ENCODE measurements around the gene SLC2A8.

The SLC2A8 gene

GRCh38 chr9:127403507-127404192 is 6.7 kb downstream of the SLC2A8 start:
- DNase-seq: no peak

DNA sequence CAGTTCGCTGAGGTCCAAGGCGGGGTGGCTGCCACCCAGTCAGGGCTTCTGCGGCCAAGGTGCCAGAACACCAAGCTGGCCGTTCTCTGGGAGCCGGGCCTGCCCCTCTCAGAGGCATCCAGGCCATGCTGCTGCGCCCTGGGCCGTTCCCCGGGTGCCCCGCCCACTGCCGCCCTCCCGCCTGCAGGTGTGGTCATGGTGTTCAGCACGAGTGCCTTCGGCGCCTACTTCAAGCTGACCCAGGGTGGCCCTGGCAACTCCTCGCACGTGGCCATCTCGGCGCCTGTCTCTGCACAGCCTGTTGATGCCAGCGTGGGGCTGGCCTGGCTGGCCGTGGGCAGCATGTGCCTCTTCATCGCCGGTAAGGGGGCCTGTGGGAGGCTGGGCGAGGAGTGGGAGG is 7.7 kb downstream of the SLC2A8 start:
- no peak for DNase-seq

GRCh38 chr9:127405344-127406125 is 8.6 kb downstream of the SLC2A8 start:
- no peak for DNase-seq

DNA sequence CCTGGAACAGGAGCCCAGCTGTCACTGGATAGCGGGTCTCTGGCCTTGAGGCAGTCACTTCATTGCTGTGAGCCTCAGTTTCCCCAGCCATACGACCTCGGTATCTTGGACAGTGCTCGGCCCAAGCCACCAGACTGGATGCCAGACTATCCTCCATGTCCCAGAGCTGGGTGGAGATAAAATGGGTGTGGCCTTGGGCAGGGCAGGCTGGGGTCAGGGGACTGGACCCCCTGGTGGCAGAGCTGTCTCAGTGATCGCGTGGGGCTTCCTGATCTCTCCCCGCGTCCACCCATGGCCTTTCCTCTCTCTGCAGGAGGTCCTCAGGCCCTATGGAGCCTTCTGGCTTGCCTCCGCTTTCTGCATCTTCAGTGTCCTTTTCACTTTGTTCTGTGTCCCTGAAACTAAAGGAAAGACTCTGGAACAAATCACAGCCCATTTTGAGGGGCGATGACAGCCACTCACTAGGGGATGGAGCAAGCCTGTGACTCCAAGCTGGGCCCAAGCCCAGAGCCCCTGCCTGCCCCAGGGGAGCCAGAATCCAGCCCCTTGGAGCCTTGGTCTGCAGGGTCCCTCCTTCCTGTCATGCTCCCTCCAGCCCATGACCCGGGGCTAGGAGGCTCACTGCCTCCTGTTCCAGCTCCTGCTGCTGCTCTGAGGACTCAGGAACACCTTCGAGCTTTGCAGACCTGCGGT is 10.0 kb downstream of the SLC2A8 start:
- no peak for DNase-seq

DNA sequence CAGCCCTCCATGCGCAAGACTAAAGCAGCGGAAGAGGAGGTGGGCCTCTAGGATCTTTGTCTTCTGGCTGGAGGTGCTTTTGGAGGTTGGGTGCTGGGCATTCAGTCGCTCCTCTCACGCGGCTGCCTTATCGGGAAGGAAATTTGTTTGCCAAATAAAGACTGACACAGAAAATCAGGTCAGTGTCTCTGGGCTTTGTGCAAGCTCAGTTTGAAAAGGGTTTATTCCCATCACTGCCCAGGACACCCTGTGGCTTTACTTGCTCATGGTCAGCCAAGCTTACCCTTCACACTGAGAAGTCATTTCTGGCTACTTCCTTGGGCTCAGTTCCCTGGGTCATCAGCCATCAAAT is 10.5 kb downstream of the SLC2A8 start:
- DNase-seq: no peak

- DNase-seq: no peak
Observed at GRCh38 chr9:127411122-127411521, 14.2 kb downstream of the SLC2A8 start.

- DNase-seq: no peak
Observed at GRCh38 chr9:127415141-127415540, 18.2 kb downstream of the SLC2A8 start.

GRCh38 chr9:127415657-127416056 is 18.7 kb downstream of the SLC2A8 start:
- no peak for DNase-seq

DNA sequence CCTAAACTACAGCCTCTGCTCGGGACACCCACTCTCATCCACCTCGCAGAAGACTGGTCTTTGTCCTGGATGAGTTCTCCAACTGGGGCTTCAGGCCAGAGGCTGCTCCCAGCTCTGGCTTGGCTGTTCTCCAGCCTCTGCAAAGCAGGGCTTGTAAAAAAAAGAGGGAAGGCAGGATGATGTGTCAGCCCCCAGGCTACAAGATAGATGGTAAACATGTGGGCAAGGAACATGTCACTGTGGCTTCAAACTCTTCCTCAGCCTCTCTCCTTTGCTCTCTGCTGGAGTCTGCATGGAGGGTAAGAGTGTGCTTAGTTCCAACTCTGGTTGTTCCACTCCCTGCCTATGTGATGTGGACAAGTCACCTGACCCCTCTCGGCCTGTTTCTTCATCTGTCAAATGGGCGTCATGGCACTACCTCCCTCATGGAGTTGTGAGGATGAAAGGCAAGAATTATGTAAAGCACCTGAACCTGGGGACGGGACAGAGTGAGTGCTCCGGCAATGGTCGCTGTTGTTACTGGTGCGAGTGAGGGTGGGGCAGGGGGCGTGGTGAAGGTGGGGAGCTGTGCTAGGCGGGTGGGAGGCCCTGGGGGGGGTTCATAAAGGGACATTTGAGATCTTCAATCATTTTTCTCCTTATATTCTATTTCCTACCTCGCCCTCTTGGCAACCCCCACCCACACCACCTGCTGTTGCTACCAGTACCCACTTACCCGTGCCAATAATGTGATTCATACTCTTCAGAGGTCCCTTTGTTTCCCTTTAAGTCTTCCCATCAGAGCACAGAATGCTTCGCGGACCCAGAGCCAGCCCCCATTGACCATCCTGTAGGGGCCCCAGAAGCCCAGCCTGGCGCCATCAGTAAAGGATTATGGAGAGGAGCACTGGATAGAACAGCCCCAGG is 20.4 kb downstream of the SLC2A8 start:
- DNase-seq: no peak

- peak in 1 of 2 donors; percentile 25 for DNase-seq
Observed at GRCh38 chr9:127418037-127418471, 21.1 kb downstream of the SLC2A8 start.

GRCh38 chr9:127419348-127419747 is 22.4 kb downstream of the SLC2A8 start:
- DNase-seq: no peak

- DNase-seq: no peak
Observed at GRCh38 chr9:127421057-127421456, 24.1 kb downstream of the SLC2A8 start.

DNA sequence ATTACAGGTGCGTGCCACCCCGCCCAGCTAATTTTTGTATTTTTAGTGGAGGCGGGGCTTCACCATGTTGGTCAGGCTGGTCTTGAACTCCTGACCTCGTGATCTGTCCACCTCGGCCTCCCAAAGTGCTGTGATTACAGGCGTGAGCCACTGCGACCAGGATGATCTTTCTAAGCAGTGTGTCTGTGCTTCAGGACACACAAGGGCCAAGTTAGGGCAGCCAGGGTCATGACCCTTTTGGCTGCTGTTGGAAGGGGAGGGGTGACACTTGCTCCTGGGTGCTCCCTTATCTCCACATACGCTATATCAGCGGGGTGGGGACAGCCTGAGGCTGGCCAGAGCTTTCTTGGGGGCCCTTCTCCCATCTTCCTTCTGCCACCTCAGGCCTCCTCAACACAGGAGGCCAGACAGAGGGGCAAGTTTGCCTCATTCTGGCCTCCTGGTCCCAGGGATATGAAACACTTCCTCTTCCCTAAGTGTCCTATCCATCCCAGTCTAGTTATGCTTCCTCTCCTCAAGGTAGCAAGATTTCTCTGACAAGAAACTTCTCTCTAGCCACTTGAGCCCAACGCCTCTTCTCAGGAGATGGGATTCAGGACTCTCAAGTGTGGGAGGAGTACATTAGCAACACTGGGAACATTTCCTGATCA is 25.3 kb downstream of the SLC2A8 start:
- DNase-seq: no peak

- no peak for DNase-seq
Observed at GRCh38 chr9:127422787-127423186, 25.8 kb downstream of the SLC2A8 start.

- DNase-seq: no peak
Observed at GRCh38 chr9:127423476-127423933, 26.5 kb downstream of the SLC2A8 start.

GRCh38 chr9:127423934-127424675 is 27.1 kb downstream of the SLC2A8 start, which contains the start of gene ZNF79:
ZNF79 (plus strand) TSS chr9:127424382; CDS start chr9:127424788, 406 bp downstream.
- peak; percentile 88 to 90 for DNase-seq

DNA sequence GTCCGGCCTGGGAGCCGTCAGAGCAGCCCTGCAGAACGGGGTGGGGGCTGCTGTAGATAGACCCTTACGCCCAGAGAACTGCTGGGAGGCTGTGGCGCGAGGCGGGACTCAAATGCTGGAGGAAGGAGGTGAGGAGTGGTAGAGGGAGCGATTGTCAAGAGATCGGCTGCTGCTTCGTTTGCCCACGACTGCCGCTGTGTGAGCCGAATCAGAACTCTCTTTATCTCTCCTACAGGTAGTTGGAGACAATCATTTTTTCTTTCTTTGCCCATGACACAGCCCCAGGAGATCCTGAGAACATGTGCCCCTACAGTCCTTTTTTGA is 27.7 kb downstream of the SLC2A8 start:
- DNase-seq: no peak

DNA sequence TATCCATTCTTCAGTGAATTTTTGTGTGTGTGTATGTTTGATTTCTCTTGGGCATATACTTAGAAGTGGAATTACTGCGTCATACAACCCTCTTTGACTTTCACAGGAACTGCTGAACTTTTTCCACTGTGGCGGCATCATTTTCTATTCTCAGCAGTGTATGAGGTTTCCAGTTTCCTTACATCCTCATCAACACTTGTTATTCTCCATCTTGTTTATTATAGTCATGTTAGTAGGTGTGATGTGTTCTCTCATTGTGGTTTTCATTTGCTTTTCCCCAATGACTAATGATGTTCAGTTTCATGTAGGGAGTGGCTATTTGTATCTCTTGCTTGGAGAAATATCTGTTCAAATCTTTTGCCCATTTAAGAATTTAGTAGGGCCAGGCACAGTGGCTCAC is 29.8 kb downstream of the SLC2A8 start:
- no peak for DNase-seq

DNA sequence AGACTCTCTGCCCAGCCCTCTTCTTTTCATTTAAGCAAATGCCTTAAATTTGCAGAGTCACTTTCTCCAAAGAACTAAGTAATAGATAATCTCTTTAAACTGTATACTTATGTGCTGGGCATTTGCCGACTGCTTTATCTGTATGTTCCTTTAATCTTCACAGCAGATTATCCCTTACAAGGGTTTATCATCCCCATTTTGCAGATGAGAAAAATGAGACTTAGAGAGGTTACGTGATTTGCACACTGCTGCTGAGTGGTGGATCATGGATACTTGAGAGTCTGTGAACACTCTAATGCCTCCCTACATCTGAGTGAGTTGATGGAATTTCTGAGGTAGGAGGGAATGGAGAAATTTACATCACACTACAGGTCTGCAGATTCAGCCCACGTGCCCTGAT is 31.4 kb downstream of the SLC2A8 start:
- no peak for DNase-seq

DNA sequence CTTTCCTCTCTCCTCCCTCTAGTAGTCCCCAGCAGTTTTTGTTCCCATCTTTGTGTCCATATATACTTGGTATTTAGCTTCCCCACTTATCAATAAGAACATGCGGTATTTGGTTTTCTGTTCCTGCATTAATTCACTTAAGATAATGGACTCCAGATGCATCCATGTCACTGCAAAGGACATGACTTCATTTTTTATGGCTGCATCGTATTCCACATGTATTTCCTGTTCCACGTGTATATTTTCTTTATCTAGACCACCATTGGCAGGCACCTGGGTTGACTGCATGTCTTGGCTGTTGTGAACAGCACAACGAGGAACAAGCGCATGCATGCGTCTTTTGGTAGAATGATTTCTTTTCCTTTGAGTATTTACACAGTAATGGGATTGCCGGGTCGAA is 33.4 kb downstream of the SLC2A8 start:
- no peak for DNase-seq

- DNase-seq: no peak
Observed at GRCh38 chr9:127437497-127438264, 40.7 kb downstream of the SLC2A8 start.
